GM18873 (cell line): Measurements from ENCODE around the gene ELOB.

Experiments
- ATAC-seq: cut with Tn5 transposase; IDR thresholded peaks from one replicate; pipeline ENCODE4 v1.9.1; 2021; ENCODE audit warnings: mild to moderate bottlenecking, moderate library complexity, moderate number of reproducible peaks; ENCODE audit not compliant: unreplicated experiment, low FRiP score

The ELOB gene

DNA sequence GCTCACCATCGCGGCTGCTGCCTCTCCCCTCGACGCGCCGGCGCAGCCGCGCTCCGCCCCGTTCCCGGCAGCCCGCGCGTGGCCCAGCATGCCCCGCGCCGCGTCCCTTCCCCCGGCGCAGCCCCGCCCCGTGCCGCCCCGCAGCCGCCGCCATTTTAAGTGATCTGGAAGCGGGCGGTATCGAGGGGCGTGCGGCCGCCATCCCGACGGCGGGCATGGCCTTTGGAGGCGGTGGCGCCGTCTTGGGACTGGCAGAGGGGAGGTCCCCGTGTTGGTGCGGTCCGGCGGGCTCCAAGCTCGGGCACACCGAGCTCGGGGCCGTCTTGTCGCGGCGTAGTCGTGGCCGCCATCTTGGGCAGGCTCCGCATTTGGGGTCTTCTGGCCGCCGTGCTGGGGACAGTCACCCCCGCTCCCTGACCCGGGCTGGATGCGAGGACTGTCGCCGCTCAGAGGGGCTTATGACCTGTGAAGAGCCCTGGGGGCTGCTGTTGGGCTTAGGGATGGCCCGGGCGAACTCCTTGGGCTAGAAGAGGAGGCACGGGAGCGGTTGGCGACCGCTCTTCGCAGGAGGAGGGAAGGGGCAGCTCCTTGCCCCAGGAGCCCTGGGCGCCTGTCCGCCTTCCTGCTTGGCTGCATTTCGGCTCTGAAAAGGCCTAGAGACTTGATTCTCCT, at the start of gene ELOB:
ELOB (minus strand) TSS at position 50 of the 672 bp plus-strand sequence; CDS start at position 9, 41 bp downstream.
- ATAC-seq, result peak; percentile 41

DNA sequence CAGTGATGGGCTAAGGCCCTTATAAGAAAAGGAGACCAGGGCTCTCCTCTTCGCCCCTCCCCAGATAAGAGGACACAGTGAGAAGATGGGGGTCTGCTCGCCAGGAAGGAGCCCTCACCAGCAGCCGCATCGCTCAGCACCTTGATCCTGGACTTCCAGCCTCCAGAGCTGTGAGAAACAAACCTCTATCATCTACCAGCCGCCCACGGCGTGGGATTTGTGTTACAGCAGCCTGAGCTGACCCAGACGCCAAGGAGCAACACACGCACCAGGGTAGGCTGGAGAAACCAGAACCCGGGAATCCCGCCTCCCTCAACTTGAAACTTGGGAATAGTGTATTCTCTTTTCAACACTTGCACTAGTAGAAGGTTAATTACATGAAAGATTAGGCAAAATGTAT, 48.8 kb upstream of the ELOB start:
- no peak for ATAC-seq

DNA sequence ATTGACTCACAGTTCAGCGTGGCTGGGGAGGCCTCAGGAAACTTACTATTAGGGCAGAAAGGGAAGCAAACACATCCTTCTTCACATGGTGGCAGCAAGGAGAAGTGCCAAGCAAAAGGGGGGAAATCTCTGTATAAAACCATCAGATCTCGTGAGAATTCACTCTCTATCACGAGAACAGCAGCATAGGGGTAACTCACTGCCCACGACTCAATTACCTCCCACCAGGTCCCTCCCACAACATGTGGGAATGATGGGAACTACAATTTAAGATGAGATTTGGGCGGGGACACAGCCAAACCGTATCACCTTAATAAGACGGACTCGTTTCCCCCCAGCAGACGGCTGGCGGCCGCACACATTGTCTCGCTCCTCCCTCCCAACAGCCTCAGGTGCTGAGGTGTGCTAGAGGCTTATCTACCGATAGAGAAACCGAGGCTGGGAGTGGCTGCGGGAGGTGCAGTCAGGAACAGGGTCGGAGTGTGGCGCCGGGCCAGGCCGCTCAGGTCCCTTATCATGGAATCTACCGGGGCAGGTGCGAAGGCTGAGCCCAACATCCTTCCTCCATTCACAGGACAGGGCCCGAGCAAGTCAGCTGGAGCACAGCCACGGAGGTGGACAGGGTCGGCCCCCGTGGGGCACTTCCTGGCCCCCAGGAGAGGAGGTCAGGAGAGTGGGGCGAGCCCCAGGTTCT, 48.1 kb upstream of the ELOB start:
- no peak for ATAC-seq

DNA sequence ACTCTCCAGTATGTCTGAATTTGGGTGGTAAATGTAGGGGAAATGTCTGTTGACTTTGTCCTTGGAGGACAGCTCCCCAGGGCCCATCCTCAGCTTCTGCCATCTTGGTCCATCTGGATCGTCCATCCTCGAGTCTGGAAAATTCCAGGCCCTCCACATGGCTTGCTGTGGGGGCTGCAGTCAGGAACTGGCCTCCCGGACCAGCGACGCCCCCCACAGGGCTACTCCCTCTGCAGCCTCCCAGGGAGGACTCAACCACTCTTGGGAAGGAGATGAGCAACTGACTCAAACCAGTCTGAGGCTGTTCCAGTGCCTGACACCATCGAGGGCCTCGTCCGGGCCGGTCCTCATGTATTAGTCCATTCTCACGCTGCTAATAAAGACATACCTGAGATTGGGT, 47.5 kb upstream of the ELOB start:
- ATAC-seq, result no peak

DNA sequence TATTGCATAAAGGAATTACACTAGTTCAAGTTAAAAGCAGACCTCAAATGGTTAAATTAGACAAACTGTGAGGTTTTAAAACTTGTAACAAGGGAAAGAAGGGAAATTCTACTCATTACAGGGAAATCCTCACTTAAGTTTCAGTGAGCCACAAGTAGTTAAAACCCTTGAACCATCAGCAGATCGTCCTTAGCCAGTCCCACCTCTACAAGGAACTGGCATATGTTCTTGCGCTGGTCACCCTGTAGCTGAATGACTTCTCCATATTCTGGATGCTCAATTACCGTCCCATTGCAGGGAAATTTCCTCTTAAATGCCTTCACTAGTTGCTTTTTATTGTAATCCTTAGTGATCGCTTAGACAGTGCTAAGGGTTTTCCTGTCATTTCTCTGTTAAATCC, 45.4 kb upstream of the ELOB start:
- ATAC-seq, result no peak

DNA sequence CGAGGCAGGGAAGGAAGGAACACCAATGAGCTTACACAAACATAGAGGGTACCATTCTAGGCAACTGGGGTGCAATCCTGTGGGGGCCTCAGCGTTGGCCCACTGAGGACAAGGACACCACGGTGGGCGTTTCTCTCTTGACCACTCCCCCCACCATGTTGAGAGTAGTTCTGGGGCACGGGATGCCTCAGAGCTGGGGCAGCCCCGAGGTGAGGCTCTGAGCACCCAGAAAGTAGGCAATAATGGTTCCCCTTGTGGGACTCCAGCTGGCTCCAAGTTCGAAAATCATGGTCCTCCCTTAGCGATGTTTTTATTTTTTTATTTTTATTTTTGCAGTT, 45.0 kb upstream of the ELOB start:
- ATAC-seq, result no peak

DNA sequence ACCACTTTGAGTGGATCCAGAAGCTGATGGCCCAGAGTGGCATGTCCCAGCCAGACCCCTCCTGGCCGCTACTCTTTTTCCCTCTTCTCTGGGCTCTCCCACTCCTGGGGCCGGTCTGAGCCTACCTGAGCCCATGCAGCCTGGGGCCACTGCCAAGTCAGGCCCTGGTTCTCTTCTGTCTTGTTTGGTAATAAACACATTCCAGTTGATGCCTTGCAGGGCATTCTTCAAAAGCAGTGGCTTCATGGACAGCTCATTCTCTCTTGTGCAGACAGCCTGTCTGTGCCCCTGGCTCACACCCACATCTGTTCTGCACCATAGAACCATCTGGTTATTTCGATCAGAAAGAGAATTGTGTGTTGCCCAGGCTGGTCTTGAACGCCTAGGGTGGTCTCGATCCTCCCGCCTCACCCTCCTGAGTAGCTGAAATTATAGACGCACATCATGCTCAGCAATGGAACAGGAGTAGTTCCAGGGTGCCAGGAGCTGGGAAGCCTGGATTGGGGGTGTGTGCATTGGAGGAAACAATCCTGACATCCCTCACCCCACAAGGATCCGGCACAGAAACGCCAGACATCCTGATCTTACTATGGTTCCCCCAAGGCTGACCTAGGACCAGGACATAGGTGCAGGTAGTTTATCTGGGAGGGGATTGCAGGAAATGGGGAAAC, 44.5 kb upstream of the ELOB start:
- ATAC-seq, result no peak

DNA sequence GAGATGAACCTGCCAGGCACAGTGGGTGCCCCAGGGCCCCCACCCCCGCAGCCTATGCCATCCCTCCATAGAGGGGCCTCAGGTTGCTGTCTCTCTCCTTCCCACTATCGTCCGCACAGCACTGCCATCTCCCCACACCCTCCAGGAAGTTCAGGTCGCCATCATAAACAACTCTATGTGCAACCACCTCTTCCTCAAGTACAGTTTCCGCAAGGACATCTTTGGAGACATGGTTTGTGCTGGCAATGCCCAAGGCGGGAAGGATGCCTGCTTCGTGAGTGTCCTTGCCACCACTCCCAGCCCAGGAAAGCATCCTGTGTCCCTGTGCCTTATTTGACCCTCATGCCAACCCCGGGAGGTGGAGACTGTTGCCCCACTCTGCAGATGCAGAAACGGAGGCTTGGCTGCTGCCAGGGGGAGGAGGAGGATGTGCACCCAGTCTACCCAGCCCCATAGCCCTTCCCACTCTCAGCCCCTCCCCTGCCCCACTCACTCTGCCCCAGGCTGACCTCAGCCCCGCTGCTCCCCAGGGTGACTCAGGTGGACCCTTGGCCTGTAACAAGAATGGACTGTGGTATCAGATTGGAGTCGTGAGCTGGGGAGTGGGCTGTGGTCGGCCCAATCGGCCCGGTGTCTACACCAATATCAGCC, 43.9 kb upstream of the ELOB start:
- no peak for ATAC-seq

DNA sequence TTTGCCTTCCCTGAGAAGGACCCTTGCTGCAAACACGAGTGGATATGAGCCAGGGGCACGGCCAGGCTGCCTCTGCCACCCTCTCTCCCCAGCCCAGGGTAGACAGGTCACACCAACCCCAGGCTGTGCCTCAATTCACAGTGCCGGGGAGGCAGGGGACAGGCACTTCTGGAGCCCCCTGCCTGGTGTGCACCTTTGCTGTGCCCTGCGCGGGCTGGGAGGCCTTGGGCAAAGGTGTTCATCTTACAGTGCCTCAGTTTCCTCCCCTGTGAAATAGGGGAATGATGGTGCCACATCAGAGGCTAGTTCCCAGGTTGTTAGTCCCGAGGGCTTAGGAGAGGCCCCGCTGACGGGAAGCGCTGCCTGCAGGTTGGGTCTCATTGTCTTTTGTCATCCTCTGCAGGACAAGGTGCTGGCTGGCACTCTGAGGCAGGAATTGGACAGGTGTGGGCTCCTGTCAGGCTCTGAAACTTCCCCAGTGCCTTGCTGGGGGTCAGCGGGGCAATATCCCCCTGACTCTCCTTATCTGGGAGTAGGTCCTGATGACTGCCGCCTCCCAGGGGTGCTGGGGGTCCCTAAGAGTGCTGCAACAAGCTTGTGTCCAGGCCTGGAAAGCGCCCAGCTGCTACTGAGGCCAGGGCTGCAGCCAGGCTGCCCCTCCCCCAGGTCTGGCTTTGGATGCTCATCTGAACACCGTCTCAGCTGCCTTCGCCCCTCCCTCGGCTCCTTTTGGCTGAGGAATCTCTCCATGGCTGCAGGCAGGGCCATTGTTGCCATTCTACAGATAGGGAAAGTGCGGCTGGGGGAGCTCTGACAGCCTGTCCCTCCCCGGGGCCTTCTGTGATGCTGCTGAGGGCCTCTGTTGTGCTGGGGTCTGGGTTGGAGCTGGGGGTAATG, 43.1 kb upstream of the ELOB start:
- no peak for ATAC-seq

DNA sequence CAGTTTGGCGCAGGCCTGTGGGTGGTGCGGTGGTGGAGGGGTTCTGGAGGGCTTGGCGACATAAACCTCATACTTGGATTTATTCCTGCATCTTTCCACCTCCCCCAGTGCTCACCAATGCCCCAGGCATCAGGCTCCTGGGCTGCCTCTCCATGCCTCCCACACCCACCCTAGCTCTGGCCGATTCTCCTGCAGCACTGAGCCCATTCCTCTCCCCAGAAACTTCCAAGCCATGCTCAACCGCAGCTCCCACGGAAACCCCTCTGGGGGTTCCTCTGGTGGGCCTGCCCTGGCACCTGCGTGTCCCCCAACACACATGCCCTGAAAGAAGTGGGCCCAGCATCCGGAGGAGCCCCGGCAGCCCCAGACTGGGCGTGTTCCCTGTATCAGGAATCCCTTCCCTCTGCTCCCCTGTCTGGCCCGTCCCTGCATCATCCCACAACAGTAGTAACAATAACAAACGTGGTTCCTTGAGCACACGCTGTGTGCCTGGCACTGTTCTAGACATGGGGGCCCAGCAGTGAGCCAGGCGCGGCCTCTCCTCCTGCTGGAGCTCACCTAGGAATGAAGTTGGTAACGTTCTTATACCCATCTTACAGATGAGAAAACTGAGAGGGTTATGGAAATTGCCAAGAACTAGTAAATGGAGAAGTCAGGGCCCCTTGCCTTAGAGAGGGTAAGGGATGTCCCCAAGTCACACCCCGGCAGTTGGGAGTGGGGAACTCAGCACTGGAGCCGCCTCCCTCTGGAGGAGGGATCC, 42.3 kb upstream of the ELOB start:
- no peak for ATAC-seq

DNA sequence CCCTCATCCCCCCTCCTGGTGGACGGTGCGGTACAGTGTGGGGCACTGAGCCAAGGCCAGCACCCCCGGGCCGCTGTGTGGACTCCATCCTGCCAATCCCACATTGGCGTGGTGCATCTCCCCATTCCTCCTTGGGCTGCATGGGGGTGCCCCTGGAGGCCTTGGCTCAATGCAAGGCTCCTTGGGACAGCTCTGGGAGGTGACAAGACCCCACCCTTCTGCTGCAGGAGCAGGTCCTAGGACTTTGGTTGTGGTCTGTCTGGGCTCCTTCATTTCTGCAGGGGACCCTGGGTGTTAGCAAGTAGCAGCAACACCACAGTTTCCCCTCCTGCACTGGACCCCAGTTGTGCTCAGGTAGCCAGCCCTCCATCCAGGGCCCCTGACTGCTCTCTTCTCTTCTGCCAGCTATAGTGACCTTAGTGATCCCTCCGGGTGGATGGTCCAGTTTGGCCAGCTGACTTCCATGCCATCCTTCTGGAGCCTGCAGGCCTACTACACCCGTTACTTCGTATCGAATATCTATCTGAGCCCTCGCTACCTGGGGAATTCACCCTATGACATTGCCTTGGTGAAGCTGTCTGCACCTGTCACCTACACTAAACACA, 41.3 kb upstream of the ELOB start:
- no peak for ATAC-seq

DNA sequence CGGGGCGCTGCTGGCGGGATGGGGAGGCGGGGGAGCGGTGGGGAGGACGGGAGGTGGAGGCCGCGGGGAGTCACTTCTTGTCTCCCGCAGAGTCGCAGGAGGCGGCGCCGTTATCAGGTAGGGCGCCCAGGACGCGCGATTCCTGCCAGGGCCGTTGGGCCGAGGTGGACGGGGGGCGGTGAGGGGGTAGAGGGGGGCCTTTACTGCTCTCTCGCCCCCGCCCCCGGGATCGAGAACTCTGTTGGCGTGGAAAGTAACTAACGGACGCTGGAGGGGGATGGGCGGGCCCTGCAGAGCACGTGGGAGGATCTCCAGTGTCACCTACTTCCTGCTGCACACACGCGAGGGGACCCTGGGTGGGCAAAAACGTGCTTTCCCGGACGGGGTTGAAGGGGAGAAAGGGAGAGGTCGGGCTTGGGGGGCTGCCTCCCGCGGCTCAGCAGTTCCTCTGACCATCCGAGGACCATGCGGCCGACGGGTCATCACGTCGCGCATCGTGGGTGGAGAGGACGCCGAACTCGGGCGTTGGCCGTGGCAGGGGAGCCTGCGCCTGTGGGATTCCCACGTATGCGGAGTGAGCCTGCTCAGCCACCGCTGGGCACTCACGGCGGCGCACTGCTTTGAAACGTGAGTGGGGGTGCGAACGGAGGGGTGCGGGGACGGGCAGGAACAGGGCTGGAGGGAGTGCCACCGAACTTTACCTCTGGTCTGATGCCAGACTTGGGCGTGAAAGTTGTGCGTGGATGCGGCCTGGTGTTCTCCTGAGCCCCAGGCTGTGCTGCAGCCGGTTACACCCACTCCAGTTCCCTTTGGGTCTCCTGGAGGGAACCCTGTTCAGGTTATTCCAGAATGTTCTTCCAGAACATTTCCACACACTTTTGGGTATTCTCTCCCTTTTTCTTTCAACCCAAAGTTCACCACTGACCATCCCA, 40.5 kb upstream of the ELOB start:
- no peak for ATAC-seq

DNA sequence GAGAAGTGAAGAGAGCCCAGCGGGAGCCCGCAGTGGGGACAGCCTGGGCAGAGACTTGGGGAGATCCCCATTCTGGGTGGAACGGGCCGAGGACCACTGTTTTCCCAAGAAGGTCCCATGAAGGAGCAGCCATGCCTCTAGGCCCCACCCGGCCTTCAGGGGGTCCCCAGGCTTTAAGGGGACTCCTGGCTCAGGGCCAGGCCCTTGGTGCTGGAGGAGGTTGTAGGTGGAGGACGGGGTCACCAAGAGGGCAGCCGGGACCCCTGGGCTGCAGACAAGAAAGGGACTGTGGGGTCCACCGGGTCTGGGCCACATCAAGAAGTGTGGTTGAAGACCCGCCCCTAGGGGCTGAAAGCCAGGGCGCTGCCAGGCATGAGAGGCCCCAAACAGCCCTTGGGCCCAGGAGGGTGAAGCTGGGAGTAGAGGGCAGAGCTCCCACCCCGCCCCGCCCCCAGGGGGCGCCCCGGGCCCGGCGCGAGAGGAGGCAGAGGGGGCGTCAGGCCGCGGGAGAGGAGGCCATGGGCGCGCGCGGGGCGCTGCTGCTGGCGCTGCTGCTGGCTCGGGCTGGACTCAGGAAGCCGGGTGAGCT, 39.8 kb upstream of the ELOB start, which contains the start of gene PRSS21:
PRSS21 (plus strand) TSS at position 487 of the 589 bp plus-strand sequence; CDS start at position 519, 32 bp downstream.
- ATAC-seq, result no peak

DNA sequence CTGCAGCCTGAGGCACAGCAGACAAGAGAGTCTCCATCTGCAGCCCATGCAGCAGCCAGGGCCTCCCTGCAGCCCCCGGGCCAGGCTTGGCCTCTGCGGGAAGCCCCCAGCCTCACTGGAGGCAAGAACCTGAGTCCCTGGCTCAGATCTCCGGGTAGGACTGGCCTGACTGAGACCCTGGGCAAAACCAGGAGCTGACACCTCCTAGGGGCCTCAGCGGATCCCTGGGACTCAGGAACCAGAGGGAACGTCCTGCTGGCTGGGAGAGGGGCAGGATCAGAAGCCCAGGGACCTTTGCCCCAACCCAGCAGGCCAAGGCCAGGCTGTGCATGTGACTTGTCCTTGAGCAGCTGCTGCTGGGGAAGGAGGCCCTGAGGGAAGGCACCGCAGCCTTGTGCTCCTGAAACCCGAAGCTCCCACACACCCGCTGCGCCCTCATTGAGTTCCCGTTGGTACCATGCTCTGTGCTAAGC, 38.3 kb upstream of the ELOB start:
- no peak for ATAC-seq

DNA sequence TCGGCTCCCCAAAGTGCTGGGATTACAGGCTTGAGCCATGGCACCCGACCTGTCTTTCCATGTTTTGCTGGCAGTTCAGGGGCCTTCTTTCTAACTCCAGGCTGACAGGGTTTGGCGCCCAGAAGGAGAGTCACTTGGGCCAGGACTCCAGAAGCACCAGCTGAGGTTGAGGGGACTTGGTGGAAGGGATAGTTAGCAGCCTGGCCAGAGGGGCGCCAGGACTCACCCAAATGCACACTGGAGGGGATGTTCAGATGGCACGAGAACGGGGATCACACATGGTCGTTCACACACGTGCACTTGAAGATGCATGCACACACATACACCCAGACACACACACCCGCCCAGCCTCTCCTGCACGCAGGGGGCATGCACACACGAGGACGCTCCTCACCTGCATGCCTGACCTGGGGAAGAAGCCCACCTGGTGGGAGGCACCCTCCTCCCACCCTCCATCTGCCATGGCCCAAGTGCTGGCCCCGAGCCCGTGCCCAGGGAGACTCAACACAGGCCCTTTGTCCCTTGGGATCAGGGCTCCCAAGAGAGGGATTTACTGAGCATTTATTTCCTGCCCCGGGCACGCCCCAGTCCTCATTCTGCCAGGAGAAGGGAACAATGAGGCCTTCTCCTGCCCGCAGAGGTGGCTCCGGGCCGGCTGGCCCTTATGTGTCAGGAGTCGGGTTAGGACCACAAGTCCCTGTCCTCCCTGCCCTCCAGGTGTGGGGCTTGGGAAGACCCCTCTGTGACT, 37.6 kb upstream of the ELOB start:
- no peak for ATAC-seq

DNA sequence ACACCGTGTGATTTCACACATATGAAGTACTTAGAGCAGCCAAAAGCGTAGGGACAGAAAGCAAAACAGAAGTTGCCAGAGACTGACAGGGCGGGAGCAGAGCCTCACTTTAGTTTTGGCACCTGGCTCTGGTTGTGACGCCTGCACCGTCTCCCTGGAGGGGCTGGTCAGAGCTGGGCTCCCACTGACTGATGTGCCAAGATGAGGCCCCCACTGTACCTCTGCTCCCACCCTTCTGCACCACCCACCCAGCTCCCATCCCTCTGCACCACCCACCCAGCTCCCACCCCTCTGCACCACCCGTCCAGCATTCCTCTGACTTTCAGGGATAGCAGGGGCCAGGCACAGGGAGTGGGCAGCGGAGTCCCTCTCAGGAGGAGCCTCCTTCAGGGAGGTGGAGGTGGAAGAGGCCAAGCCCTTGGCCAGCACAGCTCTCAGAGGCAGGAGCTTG, 36.7 kb upstream of the ELOB start:
- no peak for ATAC-seq
